Muscle of arm (tissue), 14 donors: ENCODE results near the gene GAGE12C. TPM values are rescaled to one million over a fixed set of nuclear protein-coding genes. Genes with fewer than 3 reads are reported as not detected.
"Not testable (repeated sequence)": the region's sequence is repeated elsewhere in the genome, so short reads cannot be mapped to it uniquely, and the experiment has no call there.

Experiments used
- DNase-seq: peaks from one replicate; pipeline ENCODE4 v3.0.0-alpha.2; 2013
- long read RNA-seq, 11 donors: transcript quantifications; one replicate each; lab custom pipeline, GENCODE V29; 2026
- polyA plus RNA-seq, 12 donors: library from polyadenylated mRNA; unstranded; fragments of 120-200 nt; gene quantifications; one replicate each; pipeline ENCODE4 v1.2.1, GENCODE V29; 2013; ENCODE audit not compliant: insufficient read length in 12 of 12

Gene GAGE12C, protein sequence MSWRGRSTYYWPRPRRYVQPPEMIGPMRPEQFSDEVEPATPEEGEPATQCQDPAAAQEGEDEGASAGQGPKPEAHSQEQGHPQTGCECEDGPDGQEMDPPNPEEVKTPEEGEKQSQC
- polyA plus RNA-seq, result not detected
- long read RNA-seq, donor 1, result 0 reads
- long read RNA-seq, donor 2, result 0 reads
- long read RNA-seq, donor 3, result 0 reads
- long read RNA-seq, donor 4, result 0 reads
- long read RNA-seq, donor 5, result 0 reads
- long read RNA-seq, donor 6, result 0 reads
- long read RNA-seq, donor 7, result 0 reads
- long read RNA-seq, donor 8, result 0 reads
- long read RNA-seq, donor 9, result 0 reads
- long read RNA-seq, donor 10, result 0 reads
- long read RNA-seq, donor 11, result 0 reads

GRCh38 chrX:49531877-49532276 is at the start of gene GAGE12C:
Gene GAGE12C, plus strand, starts transcription at chrX:49532177. Its CDS starts 1,155 bp downstream, at chrX:49533332.
- DNase-seq, result not testable (repeated sequence)

DNA sequence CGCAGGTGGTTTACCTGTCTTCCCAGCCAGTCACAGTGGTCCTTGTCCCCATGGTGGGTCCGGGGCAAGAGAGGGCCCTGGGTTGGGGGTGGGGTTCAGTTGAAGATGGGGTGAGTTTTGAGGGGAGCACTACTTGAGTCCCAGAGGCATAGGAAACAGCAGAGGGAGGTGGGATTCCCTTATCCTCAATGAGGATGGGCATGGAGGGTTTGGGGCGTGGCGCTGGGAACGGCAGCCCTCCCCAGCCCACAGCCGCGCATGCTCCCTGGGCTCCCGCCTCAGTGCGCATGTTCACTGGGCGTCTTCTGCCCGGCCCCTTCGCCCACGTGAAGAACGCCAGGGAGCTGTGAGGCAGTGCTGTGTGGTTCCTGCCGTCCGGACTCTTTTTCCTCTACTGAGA is 9.5 kb downstream of the GAGE12C start, which contains the start of gene GAGE12D:
TSS of gene GAGE12D (plus strand) at position 301 of the 400 bp plus-strand sequence. CDS start 1,155 bp downstream, outside the sequence.
- not testable (repeated sequence) for DNase-seq

DNA sequence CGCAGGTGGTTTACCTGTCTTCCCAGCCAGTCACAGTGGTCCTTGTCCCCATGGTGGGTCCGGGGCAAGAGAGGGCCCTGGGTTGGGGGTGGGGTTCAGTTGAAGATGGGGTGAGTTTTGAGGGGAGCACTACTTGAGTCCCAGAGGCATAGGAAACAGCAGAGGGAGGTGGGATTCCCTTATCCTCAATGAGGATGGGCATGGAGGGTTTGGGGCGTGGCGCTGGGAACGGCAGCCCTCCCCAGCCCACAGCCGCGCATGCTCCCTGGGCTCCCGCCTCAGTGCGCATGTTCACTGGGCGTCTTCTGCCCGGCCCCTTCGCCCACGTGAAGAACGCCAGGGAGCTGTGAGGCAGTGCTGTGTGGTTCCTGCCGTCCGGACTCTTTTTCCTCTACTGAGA is 19.0 kb downstream of the GAGE12C start, which contains the start of gene GAGE12E:
TSS of gene GAGE12E (plus strand) at position 301 of the 400 bp plus-strand sequence. CDS start 1,155 bp downstream, outside the sequence.
- not testable (repeated sequence) for DNase-seq

DNA sequence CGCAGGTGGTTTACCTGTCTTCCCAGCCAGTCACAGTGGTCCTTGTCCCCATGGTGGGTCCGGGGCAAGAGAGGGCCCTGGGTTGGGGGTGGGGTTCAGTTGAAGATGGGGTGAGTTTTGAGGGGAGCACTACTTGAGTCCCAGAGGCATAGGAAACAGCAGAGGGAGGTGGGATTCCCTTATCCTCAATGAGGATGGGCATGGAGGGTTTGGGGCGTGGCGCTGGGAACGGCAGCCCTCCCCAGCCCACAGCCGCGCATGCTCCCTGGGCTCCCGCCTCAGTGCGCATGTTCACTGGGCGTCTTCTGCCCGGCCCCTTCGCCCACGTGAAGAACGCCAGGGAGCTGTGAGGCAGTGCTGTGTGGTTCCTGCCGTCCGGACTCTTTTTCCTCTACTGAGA is 28.6 kb downstream of the GAGE12C start, which contains the start of gene GAGE12F:
TSS of gene GAGE12F (plus strand) at position 301 of the 400 bp plus-strand sequence. CDS start 1,155 bp downstream, outside the sequence.
- not testable (repeated sequence) for DNase-seq

DNA sequence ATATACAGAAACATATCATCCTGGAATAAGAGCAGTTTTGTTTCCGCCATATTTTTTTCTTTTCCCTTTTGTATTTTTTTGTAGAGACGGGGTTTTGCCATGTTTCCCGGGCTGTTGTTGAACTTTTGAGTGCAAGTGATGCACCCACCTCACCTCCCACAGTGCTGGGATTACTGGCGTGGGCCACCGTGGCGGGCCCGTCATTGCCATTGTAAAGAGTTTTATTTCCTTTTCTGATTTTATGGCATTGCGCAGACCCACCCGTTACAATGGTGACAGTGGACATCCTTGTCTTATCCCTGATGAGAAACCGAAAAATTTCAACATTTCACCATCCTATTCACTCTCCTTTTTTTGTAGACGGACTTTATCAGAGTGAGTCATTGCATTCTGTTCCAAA is 36.8 kb downstream of the GAGE12C start:
- DNase-seq, result not testable (repeated sequence)

DNA sequence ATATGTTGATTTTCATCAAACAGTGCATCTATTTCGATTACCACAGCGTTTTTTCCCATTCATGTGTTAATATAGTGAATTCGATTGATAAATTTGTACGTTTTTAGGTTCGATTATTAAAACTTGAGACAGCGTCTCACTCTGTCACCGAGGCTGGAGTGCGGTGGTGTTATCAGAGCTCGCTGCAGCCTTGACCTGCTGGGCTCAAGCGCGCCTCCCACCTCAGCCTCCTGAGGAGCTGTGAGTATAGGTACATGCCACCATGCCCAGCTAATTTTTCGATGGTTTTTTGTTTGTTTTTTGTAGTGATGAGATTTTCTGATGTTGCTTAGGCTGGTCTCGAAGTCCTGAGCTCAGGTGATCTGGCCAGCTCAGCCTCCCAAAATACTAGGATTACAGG is 37.2 kb downstream of the GAGE12C start:
- DNase-seq, result not testable (repeated sequence)

DNA sequence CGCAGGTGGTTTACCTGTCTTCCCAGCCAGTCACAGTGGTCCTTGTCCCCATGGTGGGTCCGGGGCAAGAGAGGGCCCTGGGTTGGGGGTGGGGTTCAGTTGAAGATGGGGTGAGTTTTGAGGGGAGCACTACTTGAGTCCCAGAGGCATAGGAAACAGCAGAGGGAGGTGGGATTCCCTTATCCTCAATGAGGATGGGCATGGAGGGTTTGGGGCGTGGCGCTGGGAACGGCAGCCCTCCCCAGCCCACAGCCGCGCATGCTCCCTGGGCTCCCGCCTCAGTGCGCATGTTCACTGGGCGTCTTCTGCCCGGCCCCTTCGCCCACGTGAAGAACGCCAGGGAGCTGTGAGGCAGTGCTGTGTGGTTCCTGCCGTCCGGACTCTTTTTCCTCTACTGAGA is 38.1 kb downstream of the GAGE12C start, which contains the start of gene GAGE12G:
TSS of gene GAGE12G (plus strand) at position 301 of the 400 bp plus-strand sequence. CDS start 1,155 bp downstream, outside the sequence.
- DNase-seq, result not testable (repeated sequence)

GRCh38 chrX:49579649-49580048 is 47.7 kb downstream of the GAGE12C start, which contains the start of gene GAGE12H:
Gene GAGE12H, plus strand, starts transcription at chrX:49579949. Its CDS starts 1,155 bp downstream, at chrX:49581104.
- not testable (repeated sequence) for DNase-seq

Other genes with a start within 250 kb of the GAGE12C start
- not detected for gene GAGE10, start 228.5 kb upstream of the GAGE12C start, polyA plus RNA-seq
- not detected for gene GAGE12J, start 210.1 kb upstream of the GAGE12C start, polyA plus RNA-seq
- gene GAGE13, start 200.6 kb upstream of the GAGE12C start, polyA plus RNA-seq, result not detected
- gene GAGE12D, start 9.6 kb downstream of the GAGE12C start, polyA plus RNA-seq, result not detected
- gene GAGE12E, start 19.1 kb downstream of the GAGE12C start, polyA plus RNA-seq, result not detected
- not detected for gene GAGE12F, start 28.7 kb downstream of the GAGE12C start, polyA plus RNA-seq
- gene GAGE12G, start 38.2 kb downstream of the GAGE12C start, polyA plus RNA-seq, result not detected
- gene GAGE12H, start 47.8 kb downstream of the GAGE12C start, polyA plus RNA-seq, result not detected
- gene GAGE2A, start 57.3 kb downstream of the GAGE12C start, polyA plus RNA-seq, result not detected
- not detected for gene GAGE1, start 66.8 kb downstream of the GAGE12C start, polyA plus RNA-seq
- gene PAGE1, start 163.8 kb downstream of the GAGE12C start, polyA plus RNA-seq, result not detected